HG03442 (cell line): Measurements from ENCODE around the gene L1TD1.
"Not testable (repeated sequence)": the region's sequence is repeated elsewhere in the genome, so short reads cannot be mapped to it uniquely, and the experiment has no call there.

ENCODE experiments used
- ATAC-seq: cut with Tn5 transposase; IDR thresholded peaks from one replicate; pipeline ENCODE4 v1.9.1; 2021; ENCODE audit warnings: mild to moderate bottlenecking, moderate library complexity; ENCODE audit not compliant: unreplicated experiment

The L1TD1 gene

DNA sequence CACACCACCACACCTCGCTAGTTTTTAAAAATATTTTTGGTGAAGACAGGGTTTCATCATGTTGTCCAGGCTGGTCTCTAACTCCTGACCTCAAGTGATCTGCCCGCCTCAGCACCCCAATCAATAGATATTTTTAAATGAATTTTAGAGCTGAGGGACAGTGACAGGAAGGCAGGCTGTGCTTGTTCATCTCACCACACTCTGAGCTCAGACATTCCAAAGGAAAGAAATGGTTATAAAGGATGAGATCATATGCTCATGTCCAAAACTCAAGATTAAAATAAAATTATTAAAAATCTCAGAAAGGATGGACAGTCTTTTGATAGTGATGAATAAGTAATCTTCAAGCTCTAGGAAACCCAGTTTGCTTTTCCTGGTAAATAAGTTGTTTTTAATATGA lies 40.9 kb downstream of the L1TD1 start:
- ATAC-seq: no peak

DNA sequence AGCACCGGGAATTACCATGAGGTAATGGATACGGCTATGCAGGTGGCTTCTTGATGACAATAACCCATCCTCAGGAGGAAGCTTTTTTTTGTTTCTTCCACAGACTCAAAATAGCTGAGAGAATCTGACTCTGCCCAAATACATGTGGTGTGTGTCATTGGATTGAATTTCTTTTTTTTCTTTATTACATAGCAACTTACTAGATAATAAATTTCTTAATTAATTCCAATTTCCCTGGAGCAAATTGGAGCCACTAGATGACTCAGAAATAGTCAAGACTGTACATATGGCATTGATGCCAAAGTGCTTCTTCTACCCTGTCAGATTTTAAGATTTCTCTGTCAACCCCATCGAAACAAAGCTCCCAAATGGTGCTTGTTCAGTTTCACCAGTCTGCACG lies 42.7 kb downstream of the L1TD1 start:
- no peak for ATAC-seq

DNA sequence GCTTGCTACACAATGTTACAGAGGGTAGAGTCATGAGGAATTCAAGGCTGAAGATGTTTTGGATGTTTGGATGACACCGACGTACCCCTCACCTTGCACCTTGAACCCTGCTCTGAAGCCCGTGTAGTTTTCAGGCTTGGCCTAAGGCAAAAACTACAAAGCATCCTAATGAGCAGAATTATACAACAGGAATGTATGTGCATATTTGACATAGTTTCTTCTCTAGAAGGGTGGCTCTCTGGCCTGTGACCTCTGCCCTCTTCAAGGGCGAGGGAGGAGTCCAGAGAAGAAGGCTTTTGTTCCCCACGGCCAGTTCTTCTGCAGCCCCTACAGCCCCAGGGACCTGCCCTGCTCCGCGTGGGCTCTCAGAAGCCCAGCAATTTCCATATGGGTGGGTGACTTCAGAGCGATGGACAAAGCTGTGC lies 43.3 kb downstream of the L1TD1 start:
- ATAC-seq: no peak

DNA sequence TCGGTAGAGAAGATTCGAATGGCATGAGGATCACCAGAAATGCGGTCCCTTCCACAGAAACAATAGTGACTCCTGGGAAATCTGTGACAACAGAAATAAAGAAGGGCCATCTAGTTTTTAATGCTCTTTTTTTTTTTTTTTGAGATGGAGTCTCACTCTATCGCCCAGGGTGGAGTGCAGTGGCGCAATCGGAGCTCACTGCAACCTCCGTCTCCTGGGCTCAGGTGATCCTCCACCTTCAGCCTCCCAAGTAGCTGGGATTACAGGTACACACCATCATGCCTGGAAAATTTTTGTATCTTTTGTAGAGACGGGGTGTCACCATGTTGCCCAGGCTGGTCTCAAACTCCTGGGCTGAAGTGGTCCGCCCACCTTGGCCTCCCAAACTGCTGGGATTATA lies 43.9 kb downstream of the L1TD1 start:
- no peak for ATAC-seq

DNA sequence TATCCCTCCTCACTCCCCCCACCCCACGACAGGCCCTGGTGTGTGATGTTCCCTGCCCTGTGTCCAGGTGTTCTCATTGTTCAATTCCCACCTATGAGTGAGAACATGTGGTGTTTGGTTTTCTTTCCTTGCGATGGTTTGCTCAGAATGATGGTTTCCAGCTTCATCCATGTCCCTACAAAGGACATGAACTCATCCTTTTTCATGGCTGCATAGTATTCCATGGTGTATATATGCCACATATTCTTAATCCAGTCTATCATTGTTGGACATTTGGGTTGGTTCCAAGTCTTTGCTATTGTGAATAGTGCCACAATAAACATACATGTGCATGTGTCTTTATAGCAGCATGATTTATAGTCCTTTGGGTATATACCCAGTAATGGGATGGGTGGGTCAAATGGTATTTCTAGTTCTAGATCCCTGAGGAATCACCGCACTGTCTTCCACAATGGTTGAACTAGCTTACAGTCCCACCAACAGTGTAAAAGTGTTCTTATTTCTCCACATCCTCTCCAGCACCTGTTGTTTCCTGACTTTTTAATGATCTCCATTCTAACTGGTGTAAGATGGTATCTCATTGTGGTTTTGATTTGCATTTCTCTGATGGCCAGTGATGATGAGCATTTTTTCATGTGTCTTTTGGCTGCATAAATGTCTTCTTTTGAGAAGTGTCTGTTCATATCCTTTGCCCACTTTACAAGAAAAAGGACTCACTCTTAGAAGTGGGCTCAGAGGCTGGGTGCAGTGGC lies 45.2 kb downstream of the L1TD1 start:
- not testable (repeated sequence) for ATAC-seq

DNA sequence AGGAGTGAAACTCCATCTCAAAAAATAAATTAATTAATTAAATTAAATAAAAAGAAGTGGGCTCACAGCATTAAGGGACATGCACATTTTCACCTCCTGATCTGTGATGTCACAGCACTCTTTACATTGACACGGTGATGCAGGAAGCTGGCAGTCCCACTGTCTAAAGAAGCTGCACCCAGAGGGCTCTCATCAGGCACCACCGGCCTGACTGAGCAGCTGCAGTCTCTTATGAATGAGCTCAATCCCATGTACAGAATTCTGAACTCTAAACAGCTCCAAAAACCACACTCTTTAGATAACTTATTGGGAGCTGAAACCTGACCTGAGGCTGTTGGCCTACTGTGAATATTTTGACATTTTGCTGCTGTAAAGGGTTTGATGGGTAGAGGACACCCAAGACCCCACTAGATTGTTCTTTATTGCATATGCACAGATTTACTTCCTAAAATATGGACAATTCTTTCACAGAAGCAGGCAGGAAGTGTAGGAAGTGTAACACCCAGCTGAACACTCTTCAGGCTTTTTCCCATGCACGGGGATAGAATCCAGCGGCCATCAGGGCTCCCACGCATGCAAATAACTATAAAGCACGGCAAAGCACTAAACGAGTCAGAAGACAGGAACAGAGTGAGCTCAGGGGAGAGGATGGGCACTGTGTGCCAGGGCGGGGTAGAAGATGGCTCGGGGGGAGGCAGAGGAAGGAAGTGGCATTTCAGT lies 46.2 kb downstream of the L1TD1 start:
- ATAC-seq: no peak

DNA sequence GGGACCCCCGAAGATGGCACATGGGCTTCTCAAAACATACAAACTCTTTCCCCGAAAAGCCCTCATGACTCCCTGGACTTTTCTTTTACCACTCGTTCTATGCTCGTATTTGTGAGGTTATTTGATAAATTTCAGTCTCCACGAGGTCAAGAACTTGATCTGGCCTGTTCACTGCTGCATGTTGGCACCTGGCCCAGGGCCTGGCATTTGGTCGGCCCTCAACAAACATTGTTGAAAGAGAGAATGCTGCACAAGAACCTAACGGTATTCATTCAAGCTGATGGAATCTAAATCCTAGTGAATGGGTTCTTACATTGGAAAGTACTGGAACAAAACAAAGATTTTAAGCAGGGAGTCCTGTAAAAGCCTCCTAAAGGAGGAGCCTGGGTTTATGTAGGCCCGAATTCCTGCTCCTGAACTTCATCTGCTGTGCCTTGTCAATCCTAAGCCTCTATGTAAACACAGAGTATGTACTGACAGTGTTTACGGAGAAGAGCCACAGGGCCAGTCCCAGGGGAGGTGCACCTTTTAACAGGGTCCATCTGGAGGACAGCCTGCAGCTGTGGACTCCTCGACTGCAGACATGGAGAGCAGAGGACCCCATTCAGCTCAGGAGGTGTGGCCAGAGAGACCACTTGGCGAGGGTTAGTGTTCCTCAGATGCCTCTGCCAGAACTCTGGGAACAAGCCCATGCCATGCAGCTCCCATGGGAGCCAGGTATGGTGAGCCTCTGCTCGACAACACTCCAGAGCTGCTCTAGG lies 46.9 kb downstream of the L1TD1 start:
- no peak for ATAC-seq

DNA sequence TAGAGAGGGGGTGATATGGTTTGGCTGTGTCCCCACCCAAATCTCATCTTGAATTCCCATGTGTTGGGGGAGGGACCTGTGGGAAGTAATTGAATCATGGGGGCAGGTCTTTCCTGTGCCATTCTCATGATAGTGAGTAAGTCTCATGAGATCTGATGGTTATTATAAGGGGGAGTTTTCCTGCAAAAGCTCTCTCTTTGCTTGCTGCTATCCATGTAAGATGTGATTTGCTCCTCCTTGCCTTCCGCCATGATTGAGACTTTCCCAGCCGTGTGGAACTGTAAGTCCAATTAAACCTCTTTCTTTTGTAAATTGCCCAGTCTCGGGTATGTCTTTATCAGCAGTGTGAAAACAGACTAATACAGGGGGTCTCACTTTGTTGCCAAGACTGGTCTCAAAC lies 49.7 kb downstream of the L1TD1 start:
- ATAC-seq: not testable (repeated sequence)

DNA sequence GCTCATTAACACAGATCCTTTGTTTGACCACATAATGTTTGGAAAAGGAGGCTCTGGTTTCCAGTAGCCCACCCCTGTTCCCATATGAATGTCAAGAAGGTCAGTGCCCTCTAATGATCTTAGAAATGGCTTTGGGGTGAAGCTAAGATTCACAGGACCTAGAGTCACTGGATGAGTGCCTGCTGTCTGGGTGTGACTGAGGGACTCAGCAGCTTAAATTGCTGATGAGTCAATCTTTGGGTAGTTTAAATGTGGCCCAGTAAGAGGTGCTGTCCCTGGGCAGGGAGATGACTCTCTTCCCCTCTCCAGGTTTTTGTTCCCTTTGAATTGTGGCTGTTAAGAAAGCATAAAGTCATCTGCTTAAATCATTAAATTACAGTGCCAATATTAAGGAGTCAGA lies 50.6 kb downstream of the L1TD1 start:
- no peak for ATAC-seq

DNA sequence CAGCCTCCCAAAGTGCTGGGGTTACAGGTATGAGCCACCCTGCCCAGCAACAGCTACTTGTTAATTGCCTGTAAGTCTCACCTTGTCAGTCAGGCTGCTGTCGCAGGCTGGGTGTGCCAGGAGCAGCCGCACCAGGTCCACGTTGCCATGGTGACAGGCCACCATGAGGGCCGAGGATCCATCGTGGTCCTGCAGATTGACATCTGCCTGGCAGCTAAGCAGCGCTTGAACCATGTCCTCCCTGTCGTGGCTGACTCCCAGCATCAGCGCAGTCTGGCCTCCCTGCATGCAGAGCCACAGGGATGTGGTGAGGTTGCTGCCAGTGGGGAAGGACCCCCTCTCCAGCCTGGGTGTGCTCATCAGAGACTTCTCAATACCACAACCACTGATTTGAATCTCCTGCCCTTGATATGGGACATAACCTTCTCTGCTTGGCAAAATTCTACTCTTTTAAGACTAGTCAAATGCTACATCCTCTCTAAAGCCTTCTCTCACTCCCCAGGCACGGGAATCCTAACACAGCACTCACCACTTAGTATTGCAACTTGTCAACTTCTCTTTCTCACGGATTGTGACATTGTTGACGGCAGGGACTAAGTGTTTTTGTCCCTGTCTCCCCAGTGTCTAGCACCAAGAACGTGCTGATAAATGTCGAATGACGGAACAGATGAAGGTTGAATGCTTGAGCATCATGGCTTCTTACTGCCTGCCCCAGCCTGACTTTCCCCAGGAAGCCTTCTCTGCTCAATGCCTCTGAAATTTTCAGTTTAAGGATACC lies 52.9 kb downstream of the L1TD1 start:
- no peak for ATAC-seq

DNA sequence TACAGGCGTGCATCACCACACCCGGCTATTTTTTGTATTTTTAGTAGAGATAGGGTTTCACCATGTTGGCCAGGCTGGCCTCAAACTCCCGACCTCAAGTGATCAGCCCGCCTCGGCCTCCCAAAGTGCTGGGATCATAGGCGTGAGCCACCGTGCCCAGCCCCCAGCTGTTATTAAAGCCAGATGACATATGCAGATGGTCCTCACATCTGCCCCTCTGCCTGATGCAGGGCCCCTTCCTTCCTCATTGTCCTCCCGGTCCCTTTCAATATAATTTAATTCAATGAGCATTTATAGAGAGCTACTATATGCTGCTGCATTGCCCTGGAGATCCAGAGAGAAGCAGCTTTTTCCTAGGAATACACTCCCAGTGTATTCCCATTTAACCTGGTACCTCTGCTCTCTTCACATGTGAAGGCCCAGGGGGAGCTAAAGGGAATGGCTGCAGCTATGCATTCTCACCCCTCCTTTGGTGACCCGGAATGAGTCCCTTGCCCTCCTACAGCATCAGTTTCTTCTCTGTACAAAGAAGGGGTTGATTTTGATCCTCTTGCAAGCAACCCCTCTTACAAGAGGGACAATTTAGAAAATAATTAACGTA lies 55.6 kb downstream of the L1TD1 start:
- ATAC-seq: no peak

DNA sequence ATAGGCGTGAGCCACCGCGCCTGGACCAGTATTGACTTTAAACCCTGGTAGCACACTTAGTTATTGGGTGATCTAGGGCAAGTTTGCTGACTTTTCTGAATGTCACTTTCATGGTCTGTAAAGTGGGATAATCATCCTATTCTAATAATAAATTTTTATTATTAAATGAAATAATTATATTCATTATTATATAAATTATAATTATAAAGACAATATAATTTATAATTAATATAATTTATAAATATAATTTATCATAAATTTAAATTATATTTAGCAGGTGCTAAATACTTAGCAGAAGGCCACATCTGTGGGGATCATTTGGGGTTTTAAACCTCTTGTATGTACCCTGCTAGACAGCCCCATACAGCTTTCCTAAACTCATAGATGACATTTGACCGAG lies 64.9 kb downstream of the L1TD1 start:
- no peak for ATAC-seq

DNA sequence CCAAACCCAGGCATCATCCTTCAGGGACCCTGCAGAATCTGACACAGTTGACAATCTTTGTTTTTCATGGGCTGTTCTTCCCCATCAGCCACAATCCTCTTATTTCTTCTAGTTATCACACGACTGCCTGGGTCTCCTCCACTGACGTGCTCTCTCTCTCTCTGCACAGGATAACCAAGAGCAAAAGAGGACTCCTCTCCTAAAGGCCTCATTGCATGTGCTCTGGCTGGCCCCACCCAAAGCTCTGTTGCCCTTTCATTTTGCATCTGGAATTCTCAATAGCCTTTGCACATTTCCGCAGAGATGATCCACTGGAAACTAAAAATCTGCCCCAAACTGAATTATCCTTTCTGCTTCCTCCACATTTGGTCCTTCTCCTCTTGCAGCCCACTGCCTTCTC lies 66.0 kb downstream of the L1TD1 start:
- ATAC-seq: no peak
